Measurements from ENCODE around the gene ADM2. TPM values are rescaled to one million over a fixed set of nuclear protein-coding genes. Genes with fewer than 3 reads are reported as not detected.
A peak's percentile ranks its signal among the peaks of the same experiment; 100 is the strongest.

The ADM2 gene
- total RNA-seq, 3 donors from 2014 or later (not counting 1 experiment from before 2014, with no cell fraction given): 0.26 to 2.5 (median 1.5) TPM

DNA sequence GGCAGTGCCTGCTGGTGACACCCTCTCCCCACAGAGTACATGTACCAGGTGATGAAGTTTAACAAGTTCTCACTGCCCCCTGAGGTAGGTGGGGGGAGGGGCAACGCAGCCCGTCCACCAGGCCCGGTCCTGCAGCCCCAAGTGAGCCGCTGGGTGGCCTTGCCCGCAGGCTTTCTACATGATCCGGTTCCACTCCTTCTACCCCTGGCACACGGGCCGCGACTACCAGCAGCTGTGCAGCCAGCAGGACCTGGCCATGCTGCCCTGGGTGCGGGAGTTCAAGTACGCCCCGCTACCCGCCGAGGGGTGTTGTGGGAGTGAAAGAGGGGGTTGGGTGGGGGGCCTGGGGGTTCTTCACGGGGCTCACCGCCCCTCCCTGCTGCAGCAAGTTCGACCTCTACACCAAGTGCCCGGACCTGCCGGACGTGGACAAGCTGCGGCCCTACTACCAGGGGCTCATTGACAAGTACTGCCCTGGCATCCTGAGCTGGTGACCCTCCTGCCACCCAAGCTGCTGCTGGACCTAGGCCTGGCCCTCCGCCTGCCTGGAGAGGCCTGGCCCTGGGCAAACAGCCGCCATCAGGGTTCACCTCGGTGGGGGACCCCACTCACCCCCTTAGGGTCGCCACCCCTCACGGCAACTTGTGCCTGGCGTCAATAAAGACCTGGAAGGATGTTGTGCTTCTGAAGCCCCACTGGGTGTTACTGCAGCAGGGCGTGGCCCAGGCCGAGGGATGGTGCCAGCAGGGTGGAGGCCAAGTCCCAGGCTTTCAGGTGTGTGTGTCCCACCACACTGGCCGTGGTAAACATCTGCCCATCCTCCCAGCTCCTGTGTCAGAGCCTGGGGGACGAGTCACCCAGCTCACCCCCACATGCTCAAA, 8.3 kb downstream of the ADM2 start:
- intact Hi-C loops (cut with micrococcal nuclease): loop anchor here (10.0 kb wide), 1 partner anchor 215 kb away; the partner anchor contains the start of gene MAPK11
- H3K9me3 Mint-ChIP-seq: no peaks in the 10 kb centered on the region
- H3K4me1 ChIP-seq (ENCODE audit: control insufficient read depth, insufficient read depth, low read length): peaks cover 7% of the 10 kb centered on the region
- H3K4me3 Mint-ChIP-seq: no peak overlapping the region
- no peaks in the 10 kb centered on the region for H3K27me3 ChIP-seq (ENCODE audit: control insufficient read depth, insufficient read depth, low read length)
- no peak for DNase-seq
- no peak overlapping the region for H3K27ac ChIP-seq (ENCODE audit: low read length)
- no peak overlapping the region for H3K4me3 ChIP-seq (ENCODE audit: low read length)
- no peaks in the 10 kb centered on the region for H3K9me3 ChIP-seq (ENCODE audit: control insufficient read depth, insufficient read depth, low read length)
- H3K27me3 Mint-ChIP-seq (ENCODE audit: low read depth in 2 of 2): peaks cover 8 to 9% of the 10 kb centered on the region in 2 donors
- H3K36me3 ChIP-seq (ENCODE audit: control insufficient read depth, insufficient read depth, low read length): no peaks in the 10 kb centered on the region
- no peaks in the 10 kb centered on the region for H3K36me3 Mint-ChIP-seq
- TF ChIP-seq CTCF (IDR thresholded peaks at IDR 0.05): no peak
- ATAC-seq: no peak
- no peak overlapping the region for H3K27ac Mint-ChIP-seq
- WGBS (ENCODE audit: insufficient coverage): 93% methylated on average over 31 of the region's 31 CpGs
- peaks cover 0 to 5% of the 10 kb centered on the region in 2 donors for H3K4me1 Mint-ChIP-seq

DNA sequence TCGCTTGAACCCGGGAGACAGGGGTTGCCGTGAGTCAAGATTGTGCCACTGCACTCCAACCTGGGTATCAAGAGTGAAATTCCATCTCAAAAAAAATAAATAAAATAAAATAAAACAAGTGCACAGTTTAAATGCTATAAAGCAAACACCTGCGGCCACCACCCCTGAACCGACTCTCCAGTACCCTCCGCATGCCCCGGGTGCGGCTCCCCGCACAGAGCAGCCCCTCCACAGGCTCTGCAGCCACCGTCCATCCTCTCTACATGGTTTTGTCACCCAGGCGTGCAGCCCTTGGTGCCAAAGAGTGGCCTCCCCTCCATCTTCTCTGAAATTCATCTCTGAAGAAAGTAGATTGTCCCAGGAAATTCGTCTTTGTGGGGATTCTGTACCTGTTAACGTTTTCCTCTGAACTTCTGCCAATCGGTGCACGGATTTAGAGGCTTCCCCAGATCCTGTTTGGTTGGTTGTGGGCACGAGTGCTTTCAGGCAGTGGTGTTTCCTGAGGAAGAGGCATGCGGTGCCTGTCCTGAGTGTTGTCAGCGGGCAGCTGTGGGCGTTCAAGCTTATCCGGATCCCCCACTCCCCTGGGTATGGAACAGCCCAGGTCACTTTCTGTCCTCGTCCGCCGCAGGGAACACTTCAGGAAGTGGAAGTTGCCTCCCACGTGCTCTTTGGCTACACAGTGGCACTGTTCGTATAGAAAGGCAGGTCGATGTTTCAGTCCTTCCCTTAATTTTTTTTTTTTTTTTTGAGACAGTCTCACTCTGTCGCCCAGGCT, 9.4 kb downstream of the ADM2 start:
- ATAC-seq (no peak), DNase-seq (peak in 1 of 2 donors; percentile 18)
- Mint-ChIP-seq H3K27ac (no peak overlapping the region), H3K9me3 (no peaks in the 10 kb centered on the region), H3K4me1 (peaks cover 0 to 5% of the 10 kb centered on the region in 2 donors), H3K27me3 (ENCODE audit: low read depth in 2 of 2) (peaks cover 6 to 7% of the 10 kb centered on the region in 2 donors), H3K4me3 (no peak overlapping the region), H3K36me3 (no peaks in the 10 kb centered on the region)
- no peak overlapping the region for H3K27ac ChIP-seq (ENCODE audit: low read length)
- H3K4me1 ChIP-seq (ENCODE audit: control insufficient read depth, insufficient read depth, low read length): peaks cover 7% of the 10 kb centered on the region
- TF ChIP-seq CTCF (IDR thresholded peaks at IDR 0.05): no peak
- no peaks in the 10 kb centered on the region for H3K36me3 ChIP-seq (ENCODE audit: control insufficient read depth, insufficient read depth, low read length)
- intact Hi-C loops (cut with micrococcal nuclease): loop anchor here (10.0 kb wide), 1 partner anchor 216 kb away; the partner anchor contains the start of gene MAPK11
- no peaks in the 10 kb centered on the region for H3K27me3 ChIP-seq (ENCODE audit: control insufficient read depth, insufficient read depth, low read length)
- no peak overlapping the region for H3K4me3 ChIP-seq (ENCODE audit: low read length)
- no peaks in the 10 kb centered on the region for H3K9me3 ChIP-seq (ENCODE audit: control insufficient read depth, insufficient read depth, low read length)
- 36% methylated on average over 27 of the region's 27 CpGs for WGBS (ENCODE audit: insufficient coverage)

DNA sequence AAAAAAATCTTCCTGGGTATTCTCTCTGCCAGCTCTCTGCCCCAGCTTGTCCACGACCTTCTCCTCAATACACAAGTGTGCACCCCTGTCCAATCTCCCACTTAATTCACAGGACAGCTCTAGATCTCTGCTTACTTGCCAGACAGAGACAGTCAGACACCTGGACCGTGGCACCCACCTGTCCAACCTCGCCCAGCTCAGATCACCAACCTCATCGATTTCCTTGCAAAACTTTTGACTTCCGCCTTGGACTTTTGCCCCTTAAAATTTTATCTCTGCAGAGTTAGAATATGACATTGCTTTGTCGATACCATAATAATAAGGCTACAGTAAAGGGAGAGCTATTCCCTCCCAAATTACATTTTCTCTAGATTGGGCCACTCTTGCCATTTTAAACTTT, 15.8 kb downstream of the ADM2 start:
- Mint-ChIP-seq H3K36me3 (no peaks in the 10 kb centered on the region), H3K4me1 (no peaks in the 10 kb centered on the region), H3K4me3 (no peak overlapping the region), H3K27me3 (ENCODE audit: low read depth in 2 of 2) (peaks cover 0 to 7% of the 10 kb centered on the region in 2 donors), H3K27ac (no peak overlapping the region), H3K9me3 (no peaks in the 10 kb centered on the region)
- Histone ChIP-seq H3K36me3 (ENCODE audit: control insufficient read depth, insufficient read depth, low read length) (no peaks in the 10 kb centered on the region), H3K4me1 (ENCODE audit: control insufficient read depth, insufficient read depth, low read length) (peaks cover 6% of the 10 kb centered on the region), H3K9me3 (ENCODE audit: control insufficient read depth, insufficient read depth, low read length) (no peaks in the 10 kb centered on the region), H3K27ac (ENCODE audit: low read length) (no peak overlapping the region), H3K4me3 (ENCODE audit: low read length) (no peak overlapping the region), H3K27me3 (ENCODE audit: control insufficient read depth, insufficient read depth, low read length) (no peaks in the 10 kb centered on the region)
- intact Hi-C loops (cut with micrococcal nuclease): loop anchor here (5.0 to 10.0 kb wide), 2 partner anchors 222 to 245 kb away; partner anchors contain the start of genes HDAC10 and MAPK11
- DNase-seq (no peak), ATAC-seq (no peak)
- 89% methylated on average over 6 of the region's 6 CpGs for WGBS (ENCODE audit: insufficient coverage)
- TF ChIP-seq CTCF (IDR thresholded peaks at IDR 0.05): no peak
